ENCODE data around the gene ELMOD3. TPM values are rescaled to one million over a fixed set of nuclear protein-coding genes. Genes with fewer than 3 reads are reported as not detected.

The ELMOD3 gene
- total and polyA plus RNA-seq, 7 donors: 16.0 to 33.2 (median 18.9) TPM

DNA sequence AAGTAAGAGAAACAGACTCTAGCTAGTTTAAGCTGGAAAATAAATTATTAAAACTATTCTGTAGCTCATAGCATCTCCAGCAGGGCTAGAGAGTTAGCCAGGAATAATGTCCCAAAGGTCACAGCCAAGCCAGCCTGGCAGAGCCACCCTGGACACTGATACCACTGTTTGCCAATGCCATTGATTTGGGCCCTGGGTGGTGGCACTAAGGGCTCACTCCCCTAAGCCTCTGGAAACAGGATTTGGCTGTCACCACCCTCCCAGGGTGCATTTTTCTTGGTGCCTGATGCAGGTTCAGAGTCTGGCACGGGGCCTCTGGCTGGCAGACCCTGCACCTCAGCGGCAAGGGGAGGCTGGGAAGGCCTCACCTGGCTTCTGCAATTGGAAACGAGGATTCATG, 71.0 kb downstream of the ELMOD3 start:
- Histone ChIP-seq H3K4me3 (no peak overlapping the region), H3K27me3 (ENCODE audit: insufficient read depth in 3 of 3, low read length in 2 of 3) (no peaks in the 10 kb centered on the region), H3K9me3 (no peaks in the 10 kb centered on the region), H3K4me1 (no peaks in the 10 kb centered on the region), H3K36me3 (ENCODE audit: insufficient read depth in 1 of 2, low read depth in 1 of 2) (no peaks in the 10 kb centered on the region), H3K27ac (no peak overlapping the region)
- intact Hi-C loops (cut with DNase I): no loop called here
- DNase-seq: no peak
- no peak for ATAC-seq
- TF ChIP-seq, protein P1, sequence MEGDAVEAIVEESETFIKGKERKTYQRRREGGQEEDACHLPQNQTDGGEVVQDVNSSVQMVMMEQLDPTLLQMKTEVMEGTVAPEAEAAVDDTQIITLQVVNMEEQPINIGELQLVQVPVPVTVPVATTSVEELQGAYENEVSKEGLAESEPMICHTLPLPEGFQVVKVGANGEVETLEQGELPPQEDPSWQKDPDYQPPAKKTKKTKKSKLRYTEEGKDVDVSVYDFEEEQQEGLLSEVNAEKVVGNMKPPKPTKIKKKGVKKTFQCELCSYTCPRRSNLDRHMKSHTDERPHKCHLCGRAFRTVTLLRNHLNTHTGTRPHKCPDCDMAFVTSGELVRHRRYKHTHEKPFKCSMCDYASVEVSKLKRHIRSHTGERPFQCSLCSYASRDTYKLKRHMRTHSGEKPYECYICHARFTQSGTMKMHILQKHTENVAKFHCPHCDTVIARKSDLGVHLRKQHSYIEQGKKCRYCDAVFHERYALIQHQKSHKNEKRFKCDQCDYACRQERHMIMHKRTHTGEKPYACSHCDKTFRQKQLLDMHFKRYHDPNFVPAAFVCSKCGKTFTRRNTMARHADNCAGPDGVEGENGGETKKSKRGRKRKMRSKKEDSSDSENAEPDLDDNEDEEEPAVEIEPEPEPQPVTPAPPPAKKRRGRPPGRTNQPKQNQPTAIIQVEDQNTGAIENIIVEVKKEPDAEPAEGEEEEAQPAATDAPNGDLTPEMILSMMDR (IDR thresholded peaks at IDR 0.05): no peak
- 90 to 94% (median 93%) methylated on average over 3 of the region's 3 CpGs for WGBS, 3 donors

DNA sequence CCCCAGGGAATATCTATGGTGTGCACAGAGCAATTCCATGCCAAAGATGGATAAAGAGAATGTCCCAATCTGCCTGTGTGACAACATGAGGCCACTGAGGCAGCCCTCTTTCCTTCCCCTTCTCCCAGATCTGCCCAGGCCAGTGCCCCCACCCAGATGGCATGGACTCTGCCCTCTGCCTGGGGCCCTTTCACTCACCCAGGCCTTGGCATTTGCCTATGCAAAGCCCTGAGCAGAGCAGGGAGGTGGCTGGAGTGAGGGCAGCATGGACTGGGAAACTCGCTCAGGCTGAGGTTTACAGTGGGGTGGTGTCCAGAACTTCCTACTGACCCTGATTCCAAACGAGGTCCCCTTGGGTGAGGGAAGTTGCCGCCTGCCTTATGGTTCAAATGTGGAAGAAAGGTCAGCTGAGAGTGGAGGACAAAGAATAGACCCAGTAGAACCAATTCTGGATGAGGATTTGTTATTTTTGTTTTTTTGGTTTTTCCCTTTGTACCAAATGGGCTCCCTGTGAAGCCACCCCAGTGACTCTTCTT, 72.8 kb downstream of the ELMOD3 start:
- Histone ChIP-seq H3K27ac (no peak overlapping the region), H3K36me3 (ENCODE audit: insufficient read depth in 1 of 2, low read depth in 1 of 2) (no peaks in the 10 kb centered on the region), H3K4me3 (no peak overlapping the region), H3K4me1 (peaks cover 2% of the 10 kb centered on the region), H3K9me3 (no peaks in the 10 kb centered on the region), H3K27me3 (ENCODE audit: insufficient read depth in 3 of 3, low read length in 2 of 3) (no peaks in the 10 kb centered on the region)
- TF ChIP-seq, protein P1 (IDR thresholded peaks at IDR 0.05): no peak
- DNase-seq (no peak), ATAC-seq (no peak)
- 71 to 77% (median 72%) methylated on average over 3 of the region's 3 CpGs for WGBS, 3 donors
- intact Hi-C loops (cut with DNase I): no loop called here

DNA sequence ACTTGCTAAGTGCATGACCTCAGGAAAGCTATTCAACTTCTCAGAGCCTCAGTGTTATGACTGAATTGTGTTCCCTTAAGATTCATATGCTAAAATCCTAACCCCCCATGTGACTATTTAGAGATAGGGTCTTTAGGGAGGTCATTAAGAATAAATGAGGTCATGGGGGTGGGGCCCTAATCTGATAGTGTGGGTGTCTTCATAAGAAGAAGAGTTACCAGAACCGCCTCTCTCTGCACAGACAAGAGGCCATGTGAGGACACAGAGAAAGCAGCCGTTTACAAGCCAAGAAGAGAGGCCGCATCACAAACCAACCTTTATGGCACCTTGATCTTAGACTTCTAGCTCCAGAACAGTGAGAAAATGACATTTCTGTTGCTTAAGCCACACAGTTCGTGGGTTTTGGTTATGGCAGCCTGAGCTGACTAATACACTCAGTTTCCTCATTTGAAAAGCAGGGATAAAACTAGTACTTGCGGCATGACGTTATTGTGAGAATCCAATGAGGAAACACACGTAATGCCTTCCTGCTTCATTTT, 73.8 kb downstream of the ELMOD3 start:
- 64 to 67% (median 66%) methylated on average over 7 of the region's 7 CpGs for WGBS, 3 donors
- peaks cover 11% of the 10 kb centered on the region for H3K4me1 ChIP-seq
- no peaks in the 10 kb centered on the region for H3K27me3 ChIP-seq (ENCODE audit: insufficient read depth in 3 of 3, low read length in 2 of 3)
- no peak for DNase-seq
- H3K36me3 ChIP-seq (ENCODE audit: insufficient read depth in 1 of 2, low read depth in 1 of 2): no peaks in the 10 kb centered on the region
- H3K27ac ChIP-seq: no peak overlapping the region
- TF ChIP-seq, protein P1 (IDR thresholded peaks at IDR 0.05): no peak
- intact Hi-C loops (cut with DNase I): loop anchor here in 1 of 2 donors (2.0 kb wide), 1 partner anchor 128 kb away; no protein-coding TSS in a partner anchor
- ATAC-seq: no peak
- H3K4me3 ChIP-seq: no peak overlapping the region
- no peaks in the 10 kb centered on the region for H3K9me3 ChIP-seq

DNA sequence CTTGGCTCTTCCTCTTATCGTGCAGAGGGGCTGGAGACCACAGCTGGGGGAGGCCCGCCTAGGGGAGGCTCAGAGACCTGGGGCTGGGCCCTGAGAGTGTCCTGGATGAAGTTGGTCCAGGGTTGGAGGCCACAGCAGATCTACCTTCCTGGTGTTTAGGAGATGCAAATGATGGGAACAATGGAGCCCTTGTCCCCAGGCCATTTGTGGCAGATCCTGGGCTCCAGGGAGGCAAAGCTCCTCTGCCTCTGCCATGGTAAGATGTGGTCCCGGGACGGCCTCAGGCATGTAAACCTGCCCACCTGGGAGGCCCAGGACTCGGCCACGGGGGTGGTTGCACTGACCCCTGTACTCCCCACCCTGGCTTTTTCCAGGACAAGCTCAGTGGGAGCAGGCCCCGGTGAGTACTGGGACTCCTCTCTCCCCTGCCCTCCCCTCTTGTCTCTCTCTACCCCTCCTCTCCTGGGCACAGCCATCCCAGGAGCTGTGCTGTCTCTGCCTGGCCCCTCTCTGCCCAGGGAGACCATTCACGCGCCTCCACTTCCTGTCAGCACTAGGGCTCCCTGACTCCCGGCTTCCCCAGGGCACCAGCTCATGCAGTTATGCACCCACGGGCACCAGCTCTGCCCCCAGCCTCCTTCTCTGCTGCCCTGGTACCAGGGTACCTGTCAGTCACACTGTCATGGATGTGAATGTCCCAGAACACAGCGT, 74.8 kb downstream of the ELMOD3 start:
- Histone ChIP-seq H3K27me3 (ENCODE audit: insufficient read depth in 3 of 3, low read length in 2 of 3) (no peaks in the 10 kb centered on the region), H3K27ac (no peak overlapping the region), H3K4me3 (no peak overlapping the region), H3K4me1 (peaks cover 19% of the 10 kb centered on the region), H3K9me3 (no peaks in the 10 kb centered on the region), H3K36me3 (ENCODE audit: insufficient read depth in 1 of 2, low read depth in 1 of 2) (no peaks in the 10 kb centered on the region)
- no peak for ATAC-seq
- TF ChIP-seq, protein P1 (IDR thresholded peaks at IDR 0.05): no peak
- no peak for DNase-seq
- intact Hi-C loops (cut with DNase I): loop anchor here in 1 of 2 donors (2.0 kb wide), 1 partner anchor 127 kb away; no protein-coding TSS in a partner anchor
- WGBS, 3 donors: 75 to 87% (median 77%) methylated on average over 12 of the region's 12 CpGs
